Cerebellar nuclear complex (tissue), 1 donor: ENCODE measurements around the gene SLC25A47.
A peak's percentile ranks its signal among the peaks of the same experiment; 100 is the strongest.

Experiments used
- DNase-seq, 2 experiments: peaks; one replicate each; lab custom pipeline; 2025; lab: John Stamatoyannopoulos, UW

SLC25A47 gene

DNA sequence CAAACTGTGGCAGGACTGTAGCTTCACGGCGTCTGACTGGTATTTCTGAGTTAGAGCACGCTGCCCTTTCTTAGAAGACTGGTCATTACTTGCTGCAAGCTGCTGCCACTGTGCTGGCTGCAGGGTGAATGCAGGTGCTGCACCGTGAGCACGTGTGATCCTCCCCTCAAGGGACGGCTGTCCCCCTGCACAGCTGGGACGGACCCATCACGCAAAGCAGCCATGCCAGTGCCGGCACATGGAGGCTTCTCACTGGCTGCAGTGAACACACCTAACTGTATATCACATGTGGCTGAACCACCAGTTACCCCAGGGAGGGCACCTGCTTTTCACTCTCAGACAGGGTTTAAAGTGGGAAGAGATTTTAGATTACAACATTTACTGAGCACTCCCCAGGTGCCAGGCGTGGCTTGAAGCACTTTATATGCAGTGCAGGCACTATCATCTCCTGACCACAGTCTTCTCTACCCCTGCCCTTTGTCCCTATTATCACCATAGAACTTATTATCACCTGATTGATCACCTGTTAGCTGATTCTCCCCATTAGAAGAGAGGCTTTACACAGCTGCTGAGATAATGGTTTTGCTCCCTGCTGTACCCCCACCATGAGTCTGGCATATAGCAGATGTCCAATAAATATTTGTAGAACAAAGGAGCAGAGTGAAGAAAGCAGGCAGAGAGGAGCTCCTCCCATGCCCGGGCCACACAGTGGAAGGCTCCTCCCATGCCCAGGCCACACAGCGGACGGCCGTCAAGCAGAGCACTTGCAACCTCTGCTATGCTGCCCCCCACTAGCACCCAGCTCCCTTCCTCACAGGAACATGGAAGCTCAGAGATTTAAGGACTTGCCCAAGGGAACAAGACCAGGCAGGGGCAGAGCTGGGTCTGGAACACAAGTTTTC lies 25.9 kb downstream of the SLC25A47 start:
- no peak for DNase-seq

DNA sequence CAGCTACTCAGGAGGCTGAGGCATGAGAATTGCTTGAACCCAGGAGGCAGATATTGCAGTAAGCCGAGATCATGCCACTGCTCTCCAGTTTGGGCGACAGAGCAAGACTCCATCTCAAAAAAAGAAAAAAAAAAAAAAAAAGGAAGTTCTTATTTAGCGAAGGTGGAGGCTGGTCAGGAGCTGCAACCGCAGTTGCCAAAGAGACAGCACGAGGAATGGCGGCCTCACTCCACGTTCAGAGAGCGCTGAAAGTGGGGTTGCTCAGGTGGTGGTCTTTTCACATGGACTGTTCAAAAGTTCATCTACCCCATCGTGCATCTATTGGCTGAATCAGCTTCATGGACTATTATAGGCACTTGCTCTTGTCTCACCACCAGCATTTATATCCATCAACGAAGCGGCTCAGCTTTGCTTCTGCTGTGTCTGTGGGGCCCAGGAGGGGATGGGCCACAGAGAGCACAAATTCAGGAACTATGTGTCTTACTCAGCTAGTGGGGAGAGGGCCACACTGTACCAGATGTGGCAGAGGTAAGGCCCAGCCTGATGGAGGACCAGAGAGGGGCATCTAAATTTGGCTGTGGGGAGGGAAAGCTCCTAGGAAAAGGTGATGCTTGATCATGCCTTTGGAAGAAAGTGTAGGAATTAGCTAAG lies 27.3 kb downstream of the SLC25A47 start:
- DNase-seq, result no peak

DNA sequence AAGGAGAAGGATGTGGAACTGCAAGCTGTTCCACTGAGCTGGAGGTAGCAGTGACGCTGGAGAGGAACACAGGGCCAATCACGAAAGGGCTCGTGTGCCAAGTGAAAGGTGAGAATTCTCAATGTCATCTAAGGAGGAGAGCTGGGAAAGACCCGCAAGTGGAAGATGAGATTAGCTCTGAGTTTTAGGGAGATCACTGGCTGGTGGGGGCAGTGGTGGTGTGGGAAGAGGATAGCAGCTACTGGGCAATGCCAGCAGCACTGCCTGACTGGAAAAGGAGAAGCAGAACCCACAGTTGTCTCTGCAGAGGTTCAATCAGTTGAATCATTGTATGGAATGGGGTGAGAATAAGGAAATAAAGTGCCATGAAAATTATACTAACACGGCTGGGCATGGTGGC lies 27.8 kb downstream of the SLC25A47 start:
- no peak for DNase-seq

DNA sequence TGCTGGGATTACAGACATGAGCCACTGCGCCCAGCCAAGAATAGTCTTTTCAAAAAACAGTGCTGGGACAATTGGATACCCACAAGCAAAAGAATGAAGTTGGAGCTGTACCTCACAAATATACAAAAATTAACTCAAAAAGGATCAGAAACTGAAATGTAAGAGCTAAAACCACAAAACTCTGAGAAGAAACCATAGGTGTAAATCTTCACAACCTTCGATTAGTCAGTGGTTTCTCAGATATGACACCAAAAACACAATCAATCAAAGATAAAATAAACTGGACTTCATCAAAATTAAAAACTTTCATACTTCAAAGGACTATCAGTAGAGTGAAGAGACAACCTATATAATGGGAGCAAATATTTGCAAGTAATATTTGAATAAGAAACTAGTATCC lies 35.3 kb downstream of the SLC25A47 start:
- no peak for DNase-seq

DNA sequence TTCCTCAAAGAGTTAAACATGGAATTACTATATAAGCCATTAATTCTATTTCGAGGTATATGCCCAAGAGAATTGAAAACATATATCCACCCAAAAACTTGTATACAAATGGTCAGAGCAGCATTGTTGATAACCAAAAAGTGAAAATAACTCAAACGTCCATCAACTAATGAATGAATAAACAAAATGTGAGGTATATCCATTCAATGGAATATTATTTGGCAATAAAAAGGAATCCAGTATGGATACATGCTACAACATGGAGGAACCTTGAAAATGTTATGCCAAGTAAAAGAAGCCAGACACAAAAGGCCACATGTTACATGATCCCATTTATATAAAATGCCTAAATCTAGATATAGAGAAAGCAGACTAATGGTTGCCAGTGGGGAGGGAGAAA lies 36.0 kb downstream of the SLC25A47 start:
- no peak for DNase-seq

DNA sequence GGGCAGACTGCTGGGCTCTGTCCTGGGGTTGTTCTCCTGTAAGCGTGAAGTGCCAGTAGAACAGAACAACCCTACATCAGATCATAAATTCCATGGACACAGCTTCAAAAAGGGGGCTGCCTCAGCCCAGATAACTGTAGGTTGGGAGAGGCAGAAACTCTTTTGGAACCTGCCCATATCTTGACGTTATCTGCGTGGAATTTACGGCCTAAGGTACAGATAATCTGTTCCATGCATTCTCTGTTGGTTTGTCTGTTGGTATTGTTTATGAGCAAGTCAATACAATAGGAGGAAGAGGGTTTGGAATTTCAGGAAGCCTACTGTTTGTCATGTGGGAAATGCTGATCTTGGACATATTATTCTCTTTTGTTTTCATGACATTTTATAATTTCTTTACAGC lies 36.7 kb downstream of the SLC25A47 start:
- DNase-seq, result no peak

DNA sequence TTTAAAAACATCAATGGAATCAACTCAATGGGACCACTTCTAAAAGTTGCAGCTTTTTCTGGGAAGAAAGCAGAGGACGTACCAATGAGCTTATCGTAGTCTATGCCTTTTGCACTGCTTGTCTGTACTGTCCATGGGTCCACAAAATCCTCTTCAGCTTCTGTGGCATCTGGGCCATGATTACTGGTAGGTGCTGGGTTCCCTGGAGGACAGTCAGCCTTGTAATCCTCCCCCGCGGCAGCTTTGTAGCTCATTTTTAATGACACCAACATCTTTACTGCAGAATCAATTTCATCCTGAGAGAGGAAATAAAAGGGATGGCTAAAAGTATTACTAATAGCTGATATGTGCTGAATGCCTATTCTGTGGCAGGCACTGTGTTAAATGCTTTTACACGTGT lies 38.5 kb downstream of the SLC25A47 start:
- DNase-seq, result no peak

DNA sequence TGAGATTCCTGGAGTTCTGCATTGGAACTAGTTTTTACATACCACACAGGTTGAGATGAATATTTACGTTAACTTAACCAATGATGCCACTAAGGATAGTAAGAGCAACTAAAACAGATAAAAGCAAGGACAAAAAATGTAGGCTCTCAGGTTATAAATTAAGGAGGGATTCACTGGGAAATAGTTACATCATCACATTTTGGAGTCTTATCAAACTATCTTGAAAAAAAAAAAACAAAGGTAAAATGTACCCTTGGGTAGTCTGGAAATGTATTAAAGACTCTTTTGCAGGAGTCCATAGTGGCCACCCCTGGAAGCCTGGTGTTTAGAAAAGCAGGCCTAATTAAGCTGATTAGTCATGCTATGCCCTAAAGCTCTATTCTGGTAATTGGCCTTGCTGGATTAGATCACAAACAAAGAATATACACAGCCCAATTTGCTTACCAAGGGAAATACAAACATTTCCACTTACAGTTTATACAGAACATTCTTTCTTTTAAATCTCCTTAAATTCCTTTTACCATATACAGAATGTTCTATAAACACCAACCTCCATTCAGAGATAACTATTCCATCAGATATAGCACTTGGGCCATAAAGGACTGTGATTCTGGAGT lies 39.3 kb downstream of the SLC25A47 start:
- no peak for DNase-seq

DNA sequence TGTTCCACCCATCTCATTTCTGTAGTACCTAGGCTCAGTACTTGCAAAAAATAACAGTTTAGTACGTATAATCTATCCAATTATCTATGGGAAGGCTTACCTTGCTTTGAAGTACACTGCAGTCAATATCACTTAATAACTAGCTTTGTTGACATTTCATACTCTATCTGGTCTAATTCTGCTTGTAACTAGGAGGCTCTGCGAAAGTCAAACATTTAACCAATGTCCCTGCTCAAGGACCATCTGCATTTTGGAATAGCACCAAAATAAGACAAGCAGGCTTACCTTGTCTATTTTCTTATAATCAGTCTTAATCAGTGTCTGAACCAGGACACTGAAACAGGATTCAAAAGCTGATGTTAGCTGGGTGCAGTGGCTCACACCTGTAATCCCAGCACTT lies 39.9 kb downstream of the SLC25A47 start:
- no peak for DNase-seq

DNA sequence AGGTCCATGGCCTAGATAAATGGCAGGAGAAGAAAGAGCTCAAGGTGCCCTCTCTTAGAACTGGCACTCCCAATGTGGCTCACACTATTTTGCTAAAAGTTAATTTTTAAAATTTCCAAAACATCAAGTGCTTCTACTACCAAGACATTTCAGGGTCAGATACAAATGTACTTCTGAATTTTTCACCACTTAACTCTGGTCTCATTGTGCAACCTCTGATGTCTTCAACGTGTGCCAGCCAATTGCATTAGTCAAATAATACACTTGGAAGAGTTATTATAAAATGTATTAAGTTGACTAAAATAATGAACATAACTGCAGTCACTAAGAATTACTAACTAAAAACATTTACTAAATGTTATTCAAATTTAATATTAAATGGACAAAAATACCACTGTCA lies 41.3 kb downstream of the SLC25A47 start:
- DNase-seq, result no peak

DNA sequence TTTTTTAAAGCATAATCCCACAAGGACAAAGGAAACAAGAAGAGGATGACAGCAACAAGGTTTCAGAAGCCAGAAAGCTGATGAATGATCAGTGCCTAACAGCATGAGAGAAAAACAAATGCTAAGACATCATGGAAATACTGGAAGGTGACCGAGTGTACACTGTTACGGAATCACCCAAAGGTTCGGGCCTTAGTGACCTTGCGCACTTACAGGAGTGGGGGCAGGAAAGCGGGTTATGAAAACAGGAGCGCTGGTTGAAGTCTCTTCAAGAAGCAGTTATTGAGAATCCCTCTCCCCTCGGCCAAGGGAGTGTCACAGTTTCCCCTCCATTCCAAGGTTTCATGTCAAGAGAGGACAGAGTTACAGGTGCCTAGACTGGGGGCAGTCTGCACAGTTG lies 42.6 kb downstream of the SLC25A47 start:
- DNase-seq, result no peak

DNA sequence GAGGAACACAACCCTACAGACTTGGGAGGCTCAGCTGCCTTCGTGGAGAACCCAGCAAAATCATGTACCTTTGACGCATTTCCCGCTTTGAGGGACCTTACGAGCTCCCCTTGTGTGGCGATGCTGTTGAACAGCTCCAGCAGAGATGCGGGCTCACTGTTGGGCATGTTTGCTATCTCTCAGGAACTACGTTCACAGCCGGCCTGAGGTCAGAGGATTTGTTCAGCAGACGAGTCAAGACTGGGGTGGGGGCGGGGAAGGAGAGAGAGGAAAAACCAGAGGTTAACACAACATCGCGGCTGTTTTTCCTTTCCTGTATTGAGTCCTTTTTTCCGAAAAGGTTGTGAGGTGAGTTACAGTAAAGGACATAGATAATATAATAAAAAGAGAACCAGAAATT lies 45.9 kb downstream of the SLC25A47 start:
- DNase-seq, result no peak

DNA sequence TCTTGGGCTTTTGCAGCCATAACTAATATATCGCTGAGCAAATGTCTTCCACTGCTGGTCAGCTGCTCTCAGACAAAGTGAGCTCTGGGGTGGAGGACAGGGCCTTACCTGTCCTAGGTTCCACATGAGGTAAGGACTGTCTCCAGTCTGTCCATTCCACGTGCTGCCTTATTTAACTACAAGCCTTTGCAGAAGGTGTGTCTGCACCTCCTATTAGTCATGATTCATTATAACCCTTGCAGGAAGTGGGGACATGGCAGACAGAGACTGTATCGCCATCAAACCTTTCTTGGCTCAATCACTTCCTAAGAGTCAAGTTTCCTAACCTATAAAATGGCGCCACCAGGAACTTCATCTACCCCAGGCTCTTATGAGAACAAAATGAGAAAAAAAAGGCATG lies 46.9 kb downstream of the SLC25A47 start:
- no peak for DNase-seq

DNA sequence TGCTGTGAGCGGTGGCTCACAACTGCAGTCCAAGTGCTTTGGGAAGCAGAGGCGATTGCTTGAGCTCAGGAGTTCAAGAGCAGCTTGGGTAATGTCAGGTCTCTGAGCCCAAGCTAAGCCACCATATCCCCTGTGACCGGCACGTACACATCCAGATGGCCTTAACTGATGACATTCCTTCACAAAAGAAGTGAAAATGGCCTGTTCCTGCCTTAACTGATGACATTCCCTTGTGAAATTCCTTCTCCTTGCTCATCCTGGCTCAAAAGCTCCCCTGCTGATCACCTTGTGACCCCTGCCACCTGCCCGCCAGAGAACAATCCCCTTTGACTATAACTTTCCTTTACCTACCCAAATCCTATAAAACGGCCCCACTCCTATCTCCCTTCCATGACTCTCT lies 48.6 kb downstream of the SLC25A47 start:
- DNase-seq, result no peak

DNA sequence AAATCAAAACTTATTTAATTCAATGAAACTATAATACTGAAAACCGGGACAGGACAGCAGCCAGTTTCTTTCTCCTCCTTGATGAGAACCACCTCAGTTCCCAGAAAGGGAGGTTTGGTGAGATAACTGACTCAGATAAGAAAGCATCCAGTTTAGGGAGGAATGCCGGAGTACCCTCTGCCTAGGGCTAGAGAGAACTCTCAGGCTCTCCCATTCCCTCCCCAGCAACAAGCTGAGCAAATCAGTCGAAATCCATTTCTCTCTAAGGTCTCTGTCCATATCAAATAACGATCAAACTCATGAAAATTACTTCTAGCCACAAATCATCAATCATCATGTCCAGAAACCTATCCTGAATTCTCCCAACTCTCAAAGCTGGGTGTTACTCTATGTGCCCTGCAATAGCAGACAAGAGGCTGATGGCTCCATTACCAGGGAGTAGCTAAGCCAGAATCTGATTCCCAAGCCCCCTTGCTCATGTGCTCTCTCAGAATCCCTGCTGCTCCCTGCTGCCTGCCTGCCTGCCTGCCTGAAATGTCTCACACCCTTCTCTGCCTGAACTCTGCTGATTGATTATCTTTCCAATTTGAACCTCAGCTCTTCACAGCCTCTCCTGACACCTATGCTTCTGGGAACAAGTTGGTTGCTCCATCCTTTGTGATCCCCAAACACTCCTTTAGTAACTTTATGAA lies 49.4 kb downstream of the SLC25A47 start:
- no peak for DNase-seq

DNA sequence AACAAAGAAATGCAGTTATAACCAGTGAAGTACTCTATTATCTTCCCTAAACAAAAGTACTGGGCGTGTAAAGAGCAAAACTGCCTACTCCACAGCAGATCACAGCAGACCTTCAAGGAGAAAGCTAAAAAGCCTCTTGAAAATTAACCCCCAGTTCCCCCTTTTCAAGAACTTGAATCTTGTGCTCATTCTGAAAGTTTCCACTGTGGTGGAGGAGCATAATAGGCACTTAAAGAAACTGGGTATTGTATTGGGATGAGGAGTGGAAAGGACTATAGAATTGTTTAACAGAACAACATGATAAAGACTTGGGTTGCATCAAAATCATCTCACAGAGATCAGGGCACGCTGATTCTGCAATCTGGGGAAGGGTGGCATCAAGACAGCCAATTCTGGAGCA lies 51.1 kb downstream of the SLC25A47 start:
- DNase-seq, result no peak

DNA sequence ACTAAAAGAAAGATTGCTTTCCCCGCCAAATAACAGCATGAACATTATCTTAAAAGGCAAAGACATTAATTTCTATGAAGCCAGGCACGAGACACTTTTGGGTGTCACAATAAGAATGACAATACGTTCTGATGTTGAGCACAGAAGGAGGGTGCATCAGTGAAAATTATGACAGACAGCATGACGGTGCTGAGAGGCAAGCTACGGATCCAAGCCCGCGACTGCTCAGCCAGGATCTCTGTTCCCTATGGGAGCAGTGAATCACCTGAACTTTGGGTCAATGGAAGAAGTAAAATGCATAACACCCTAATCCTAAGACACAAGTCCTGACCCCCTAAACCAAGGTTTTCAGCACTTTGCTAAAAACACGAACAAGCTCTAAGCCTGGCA lies 51.7 kb downstream of the SLC25A47 start:
- no peak for DNase-seq

DNA sequence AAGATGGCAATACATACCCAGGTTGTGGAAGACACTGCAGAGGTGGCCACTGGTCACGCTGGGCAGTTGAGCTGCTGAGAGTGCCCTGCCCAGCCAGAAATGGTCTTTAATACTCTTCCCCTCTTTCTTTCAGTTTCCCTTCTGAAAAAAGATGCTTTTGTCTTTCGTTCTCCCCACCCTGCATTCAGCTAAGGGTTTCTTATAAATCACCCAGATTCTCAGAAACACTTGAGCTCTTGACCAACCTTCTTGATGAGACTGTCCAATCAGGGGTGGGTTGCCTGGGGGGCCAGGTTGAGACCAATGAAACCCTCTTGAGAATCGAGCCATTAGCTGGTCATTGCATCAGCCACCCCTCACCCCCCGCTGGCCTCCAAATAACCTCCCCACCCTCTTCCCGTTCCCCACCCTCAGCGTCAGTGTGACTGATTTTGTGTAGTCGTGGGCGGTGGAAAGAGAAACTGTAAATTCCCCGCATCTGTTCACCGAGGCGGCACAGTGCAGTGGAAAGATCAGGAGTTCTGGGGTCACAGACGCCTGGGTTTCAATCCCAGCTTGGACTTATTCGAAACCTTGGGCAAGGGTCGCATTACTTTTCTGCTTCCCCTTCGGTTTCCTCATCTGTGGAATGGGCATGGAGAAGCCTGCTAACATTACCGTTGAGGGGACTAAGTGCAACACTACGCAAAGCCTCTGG lies 52.3 kb downstream of the SLC25A47 start:
- DNase-seq, result no peak

DNA sequence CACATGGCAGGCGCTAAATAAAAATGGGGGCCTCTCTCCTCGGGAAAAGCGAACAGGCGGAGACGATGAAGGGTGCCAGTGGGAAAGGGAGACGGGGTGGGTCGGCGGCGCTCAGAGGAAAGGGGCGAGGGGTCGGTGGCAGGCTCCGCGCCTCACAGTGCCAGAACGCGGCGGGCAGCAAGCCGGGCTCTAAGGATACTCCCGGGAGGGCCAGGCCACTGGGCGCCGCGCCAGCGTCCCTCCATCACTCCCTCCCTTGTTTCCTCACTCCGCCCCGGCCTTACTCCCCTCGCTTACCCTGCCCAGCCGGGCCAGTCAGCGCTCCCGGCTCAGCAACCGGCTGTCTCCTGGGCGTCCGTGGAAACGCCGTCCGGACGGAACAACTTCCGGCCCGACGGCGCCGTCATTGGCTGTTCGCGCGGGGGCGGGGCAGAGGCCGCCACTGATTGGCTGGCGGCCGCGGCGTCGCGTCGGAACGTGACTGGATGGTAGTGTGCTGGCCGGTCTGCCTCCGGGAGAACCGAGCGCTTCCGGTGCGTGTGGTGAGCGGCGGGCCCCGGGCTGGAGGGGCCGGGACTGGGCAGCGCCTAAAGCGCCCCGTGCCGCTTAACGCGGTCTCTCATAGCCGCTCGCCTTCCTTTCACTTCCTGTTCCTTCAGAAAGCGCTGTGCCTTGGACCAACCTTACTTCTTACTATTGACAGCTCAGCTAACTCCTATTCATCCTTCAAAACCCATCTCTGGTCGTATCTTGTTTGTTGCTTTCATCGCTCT lies 53.0 kb downstream of the SLC25A47 start, which contains the start of gene WDR25:
Gene WDR25, plus strand, starts transcription at position 523 of the 773 bp plus-strand sequence.
- peak; percentile 47 to 51 for DNase-seq

DNA sequence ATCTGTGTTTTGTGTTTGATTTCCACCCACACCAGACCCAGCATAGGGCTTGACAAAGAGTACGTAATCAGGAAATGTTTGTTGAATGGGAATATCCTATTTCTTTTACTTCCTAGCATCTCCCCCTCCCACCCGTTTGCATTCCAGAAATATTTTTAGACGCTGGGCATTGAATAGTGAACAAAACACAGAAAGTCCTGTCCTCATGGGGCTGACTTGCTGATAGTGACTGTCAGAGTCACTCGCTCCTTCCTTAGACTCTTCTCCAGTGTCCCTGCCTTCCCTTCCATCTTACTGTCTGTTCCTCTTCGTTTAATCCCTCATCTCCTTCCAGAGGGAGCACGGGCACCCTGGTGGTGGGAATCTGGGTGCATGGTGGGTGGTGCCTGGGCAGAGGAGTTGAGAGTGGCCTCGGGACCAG lies 53.6 kb downstream of the SLC25A47 start:
- DNase-seq, result no peak
